Activated B cell treated with CpG ODN at 0.5 μM for 24 hours (primary cell): ENCODE results near the gene NUAK2. TPM values are rescaled to one million over a fixed set of nuclear protein-coding genes. Genes with fewer than 3 reads are reported as not detected.
A peak's percentile ranks its signal among the peaks of the same experiment; 100 is the strongest.

Experiments used
- ATAC-seq: fragments of 200-7000 bp; cut with Tn5 transposase; one replicate; pipeline ENCODE4 v1.10.0; 2021; ENCODE audit warnings: low read depth, mild to moderate bottlenecking, moderate library complexity
- CTCF ChIA-PET: fragments of 350-600 bp; sonication (Branson Sonifier 250); formaldehyde crosslinking; loops from one replicate; lab custom pipeline; 2021; ENCODE audit warnings: antibody characterized with exemption; lab: Charles Lee
- POLR2A ChIA-PET: fragments of 350-600 bp; sonication (Branson Sonifier 250); formaldehyde crosslinking; loops from one replicate; lab custom pipeline; 2021; ENCODE audit warnings: antibody characterized with exemption; lab: Charles Lee
- DNase-seq: peaks from one replicate; pipeline ENCODE4 v3.0.0; 2022
- H3K27ac Mint-ChIP-seq: one replicate; pipeline ENCODE4 v1.8.0; 2020; ENCODE audit warnings: mixed read lengths
- H3K27me3 Mint-ChIP-seq: one replicate; pipeline ENCODE4 v1.8.0; 2021; ENCODE audit warnings: mixed read lengths
- H3K36me3 Mint-ChIP-seq: one replicate; pipeline ENCODE4 v1.8.0; 2021; ENCODE audit warnings: low read depth, mixed read lengths
- H3K4me1 Mint-ChIP-seq: one replicate; pipeline ENCODE4 v1.8.0; 2021; ENCODE audit warnings: mixed read lengths
- H3K4me3 Mint-ChIP-seq: one replicate; pipeline ENCODE4 v1.8.0; 2020; ENCODE audit warnings: mild to moderate bottlenecking, mixed read lengths
- H3K9me3 Mint-ChIP-seq: one replicate; pipeline ENCODE4 v1.8.0; 2020; ENCODE audit warnings: mixed read lengths
- intact Hi-C: fragments of 100-400 bp; cut with micrococcal nuclease; formaldehyde crosslinking; loops from one replicate; pipeline ENCODE4 v1.15.1; 2024
- total RNA-seq: library from RNA; stranded (reverse); gene quantifications from 2 replicates; pipeline ENCODE4 v1.2.3, GENCODE V29; 2022
- TF ChIP-seq, protein P1 (sequence below): fragments of 200-600 bp; IDR thresholded peaks from one replicate; pipeline ENCODE4 v1.8.0; 2022; ENCODE audit warnings: antibody characterized with exemption, mild to moderate bottlenecking

The NUAK2 gene
- total RNA-seq, 1 donor from 2014 or later, result 26.2 TPM

DNA sequence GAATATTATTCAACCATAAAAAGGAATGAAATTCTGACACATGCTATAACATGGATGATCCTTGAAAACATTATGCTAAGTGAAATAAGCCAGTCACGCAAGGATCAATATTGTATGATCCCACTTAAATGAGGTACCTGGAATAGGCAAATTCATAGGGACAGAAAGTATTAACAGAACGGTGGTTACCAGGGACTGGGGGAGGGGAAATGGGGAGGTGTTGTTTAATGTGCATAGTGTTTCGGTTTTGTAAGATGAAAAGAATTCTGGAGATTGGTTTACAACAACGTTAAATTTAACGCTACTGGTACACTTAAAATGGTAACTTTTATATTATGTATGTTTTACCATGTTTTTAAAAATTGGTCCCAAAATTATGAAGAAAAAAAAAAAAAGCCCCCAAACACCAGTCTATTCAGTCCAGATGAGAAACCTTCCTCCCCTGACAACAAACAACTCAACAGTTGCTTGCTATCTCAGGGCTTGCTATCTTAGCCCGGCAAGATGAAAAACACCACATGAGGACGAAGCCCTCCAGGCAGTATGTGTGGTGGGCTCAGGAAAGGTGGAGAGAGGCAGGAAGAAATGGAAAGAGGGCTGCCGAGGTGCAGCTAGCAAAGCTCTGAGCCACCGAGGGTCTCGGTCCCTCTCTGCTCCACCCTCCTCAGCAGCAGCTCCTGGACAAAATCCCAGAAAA, 8.5 kb downstream of the NUAK2 start:
- ChIA-PET CTCF (interaction anchor here (1.0 to 11.2 kb wide), 6 partner anchors 9 to 172 kb away, joined by 3 to 139 read pairs (median 16); partner anchors contain the start of gene NUAK2), POLR2A (interaction anchor here (0.5 to 24.9 kb wide), 9 partner anchors 11 to 1992 kb away, joined by 3 to 1622 read pairs (median 5); partner anchors contain the start of genes NUAK2 and RBBP5)
- ATAC-seq, result no peak
- peak overlapping the region; percentile 98 for H3K27ac Mint-ChIP-seq
- TF ChIP-seq, protein P1, sequence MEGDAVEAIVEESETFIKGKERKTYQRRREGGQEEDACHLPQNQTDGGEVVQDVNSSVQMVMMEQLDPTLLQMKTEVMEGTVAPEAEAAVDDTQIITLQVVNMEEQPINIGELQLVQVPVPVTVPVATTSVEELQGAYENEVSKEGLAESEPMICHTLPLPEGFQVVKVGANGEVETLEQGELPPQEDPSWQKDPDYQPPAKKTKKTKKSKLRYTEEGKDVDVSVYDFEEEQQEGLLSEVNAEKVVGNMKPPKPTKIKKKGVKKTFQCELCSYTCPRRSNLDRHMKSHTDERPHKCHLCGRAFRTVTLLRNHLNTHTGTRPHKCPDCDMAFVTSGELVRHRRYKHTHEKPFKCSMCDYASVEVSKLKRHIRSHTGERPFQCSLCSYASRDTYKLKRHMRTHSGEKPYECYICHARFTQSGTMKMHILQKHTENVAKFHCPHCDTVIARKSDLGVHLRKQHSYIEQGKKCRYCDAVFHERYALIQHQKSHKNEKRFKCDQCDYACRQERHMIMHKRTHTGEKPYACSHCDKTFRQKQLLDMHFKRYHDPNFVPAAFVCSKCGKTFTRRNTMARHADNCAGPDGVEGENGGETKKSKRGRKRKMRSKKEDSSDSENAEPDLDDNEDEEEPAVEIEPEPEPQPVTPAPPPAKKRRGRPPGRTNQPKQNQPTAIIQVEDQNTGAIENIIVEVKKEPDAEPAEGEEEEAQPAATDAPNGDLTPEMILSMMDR, result no peak
- H3K4me1 Mint-ChIP-seq, result peaks cover 94% of the 10 kb centered on the region
- H3K4me3 Mint-ChIP-seq, result peak overlapping the region; percentile 85
- no peak for DNase-seq
- no peaks in the 10 kb centered on the region for H3K9me3 Mint-ChIP-seq
- intact Hi-C loops, result loop anchor here (1.0 to 10.0 kb wide), 7 partner anchors 8 to 1612 kb away; partner anchors contain the start of genes FCMR, MDM4, NUAK2 and RBBP5
- peaks cover 55% of the 10 kb centered on the region for H3K36me3 Mint-ChIP-seq
- H3K27me3 Mint-ChIP-seq, result no peaks in the 10 kb centered on the region

DNA sequence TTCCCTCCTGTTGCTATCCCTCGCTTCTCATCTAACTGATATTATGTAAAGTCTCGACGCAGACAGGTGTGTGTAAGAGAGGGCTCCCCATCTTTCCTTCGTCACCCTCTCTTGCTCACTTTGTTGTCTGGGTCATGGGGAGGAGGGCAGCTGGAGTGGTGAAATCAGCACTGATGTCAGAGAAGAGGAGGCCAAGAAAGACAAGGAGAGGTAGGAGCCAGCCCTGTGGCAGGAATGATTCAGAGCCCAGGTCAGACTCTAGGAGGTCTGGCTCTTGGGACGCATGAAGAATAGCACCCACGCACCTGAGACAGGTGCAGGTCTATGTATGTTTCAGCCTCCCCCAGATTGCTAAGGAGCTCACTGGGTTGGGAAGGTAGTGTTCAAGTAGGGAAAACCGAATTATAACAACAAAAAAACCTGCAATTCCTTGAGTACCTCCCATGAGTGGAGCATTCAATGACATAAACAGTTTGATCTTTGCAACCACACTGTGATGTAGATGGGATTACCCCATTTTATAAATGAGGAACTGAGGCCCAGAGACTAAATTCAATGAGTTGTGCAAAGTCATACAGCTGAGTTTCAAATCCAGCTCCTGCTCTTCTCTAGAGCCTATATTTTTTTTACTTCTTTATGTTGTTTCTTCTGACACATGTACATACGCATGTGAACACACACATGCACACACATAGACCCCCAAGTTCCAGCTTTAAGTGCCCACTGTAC, 10.4 kb downstream of the NUAK2 start:
- ATAC-seq (peak; percentile 30), DNase-seq (no peak)
- H3K36me3 Mint-ChIP-seq, result peaks cover 64% of the 10 kb centered on the region
- peaks cover 84% of the 10 kb centered on the region for H3K4me1 Mint-ChIP-seq
- ChIA-PET POLR2A (interaction anchor here (1.0 to 24.9 kb wide), 6 partner anchors 8 to 24 kb away, joined by 3 to 1622 read pairs (median 10); partner anchors contain the start of gene NUAK2), CTCF (interaction anchor here (1.0 to 11.2 kb wide), 8 partner anchors 10 to 43 kb away, joined by 3 to 139 read pairs (median 4); partner anchors contain the start of gene NUAK2)
- no peaks in the 10 kb centered on the region for H3K27me3 Mint-ChIP-seq
- H3K27ac Mint-ChIP-seq, result peak overlapping the region; percentile 98
- H3K9me3 Mint-ChIP-seq, result no peaks in the 10 kb centered on the region
- H3K4me3 Mint-ChIP-seq, result peak overlapping the region; percentile 76
- TF ChIP-seq, protein P1, result no peak
- intact Hi-C loops, result loop anchor here (1.0 to 10.0 kb wide), 6 partner anchors 10 to 1614 kb away; partner anchors contain the start of genes FCMR, MDM4, RBBP5 and RHEX

DNA sequence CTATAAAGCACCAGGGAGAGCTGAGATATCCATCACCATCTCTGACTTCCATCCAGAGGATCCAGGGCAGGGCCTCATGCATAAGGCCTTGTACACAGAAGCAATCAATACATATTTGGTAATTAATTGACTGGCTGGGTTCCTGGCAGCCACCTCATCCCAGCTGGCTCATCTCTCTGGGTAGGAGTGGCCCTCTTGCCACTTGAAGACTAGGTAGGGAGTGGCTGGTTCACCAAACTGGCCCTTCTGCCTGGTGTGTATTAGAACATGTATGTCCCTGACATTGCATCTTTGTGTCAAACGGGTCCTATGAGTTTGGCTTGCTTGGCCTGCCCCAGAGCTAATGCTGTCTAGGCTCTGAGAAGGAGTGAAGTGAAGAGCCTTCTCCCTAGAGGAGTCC, 11.8 kb downstream of the NUAK2 start:
- peak overlapping the region; percentile 98 for H3K27ac Mint-ChIP-seq
- no peak overlapping the region for H3K4me3 Mint-ChIP-seq
- H3K4me1 Mint-ChIP-seq, result peaks cover 76% of the 10 kb centered on the region
- TF ChIP-seq, protein P1, result no peak
- DNase-seq (no peak), ATAC-seq (no peak)
- CTCF ChIA-PET, result interaction anchor here (11.2 kb wide), 1 partner anchor 34 kb away, joined by 139 read pairs; no protein-coding TSS in a partner anchor
- POLR2A ChIA-PET, result interaction anchor here (1.2 to 24.9 kb wide), 4 partner anchors 9 to 348 kb away, joined by 4 to 1622 read pairs (median 23); partner anchors contain the start of gene NUAK2
- H3K27me3 Mint-ChIP-seq, result no peaks in the 10 kb centered on the region
- intact Hi-C loops, result loop anchor here (2.0 to 10.0 kb wide), 5 partner anchors 15 to 1615 kb away; partner anchors contain the start of genes FCMR, MDM4, RBBP5 and RHEX
- H3K9me3 Mint-ChIP-seq, result no peaks in the 10 kb centered on the region
- peaks cover 76% of the 10 kb centered on the region for H3K36me3 Mint-ChIP-seq

DNA sequence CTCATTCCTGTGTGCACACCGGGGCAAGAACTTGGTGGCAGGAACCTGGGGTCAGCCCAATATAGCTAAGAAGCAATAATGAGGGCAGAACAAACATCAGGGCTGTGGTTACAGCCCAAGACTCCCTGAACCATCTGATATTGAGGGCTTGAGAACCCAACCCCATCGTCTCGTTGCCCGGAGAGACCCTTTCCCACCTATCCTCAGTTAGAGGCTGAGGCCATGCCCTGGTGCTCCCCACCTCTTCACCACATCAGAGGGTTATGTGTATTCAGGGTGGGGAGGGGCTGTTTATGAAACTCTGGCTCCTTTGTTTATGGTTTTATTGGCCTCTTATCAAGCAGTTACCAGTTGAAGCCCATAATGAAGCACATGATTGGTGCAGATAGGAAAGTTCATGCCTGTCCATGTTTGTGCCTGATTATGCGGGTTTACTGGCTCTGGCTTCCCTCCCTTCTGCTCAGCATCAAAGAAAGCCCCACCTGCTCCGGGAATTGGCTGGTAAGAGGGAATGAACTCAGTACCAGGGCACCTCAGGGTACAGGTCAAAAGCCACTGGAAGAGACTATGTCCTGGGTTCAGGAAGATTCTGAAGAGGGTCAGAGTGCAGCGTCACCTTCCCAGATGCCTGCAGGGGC, 14.5 kb downstream of the NUAK2 start:
- Mint-ChIP-seq H3K4me1 (peaks cover 60% of the 10 kb centered on the region), H3K4me3 (no peak overlapping the region), H3K27me3 (no peaks in the 10 kb centered on the region), H3K36me3 (peaks cover 92% of the 10 kb centered on the region), H3K27ac (peak overlapping the region; percentile 56), H3K9me3 (no peaks in the 10 kb centered on the region)
- CTCF ChIA-PET, result interaction anchor here (1.1 to 1.8 kb wide), 2 partner anchors 18 to 33 kb away, joined by 3 to 5 read pairs; no protein-coding TSS in a partner anchor
- POLR2A ChIA-PET, result interaction anchor here (24.9 kb wide), 1 partner anchor 20 kb away, joined by 1622 read pairs; no protein-coding TSS in a partner anchor
- TF ChIP-seq, protein P1, result no peak
- no peak for ATAC-seq
- intact Hi-C loops, result no loop called here
- no peak for DNase-seq
